GM19099 (cell line): ENCODE measurements around the gene UBL3.

ENCODE experiments used
- POLR2A ChIP-seq: IDR thresholded peaks from 3 replicates; pipeline ENCODE4 v1.6.1; 2011; ENCODE audit warnings: low read depth; ENCODE audit not compliant: insufficient read length; ENCODE audit errors: extremely low read depth

Gene UBL3

DNA sequence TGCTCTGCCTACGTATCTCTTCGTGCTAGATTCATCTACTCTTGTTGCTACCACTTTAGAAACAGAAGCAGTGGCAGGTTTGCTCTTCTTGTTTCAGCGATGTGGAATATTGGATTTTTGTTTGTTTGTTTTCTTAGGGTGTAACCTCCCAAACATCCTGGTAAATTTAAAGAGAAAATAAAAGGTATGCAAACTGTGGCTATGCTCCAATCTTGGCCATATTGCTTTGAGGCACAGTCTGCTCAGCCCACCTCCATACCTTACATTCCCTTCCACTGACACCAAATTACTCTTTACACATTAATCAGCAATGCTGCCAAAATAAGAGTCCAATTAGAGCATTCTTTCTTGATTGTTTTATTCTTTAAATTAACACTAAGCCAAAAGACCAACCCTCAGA lies 25.2 kb upstream of the UBL3 start:
- TF ChIP-seq POLR2A, result no peak

GRCh38 chr13:29868581-29868980 lies 18.2 kb upstream of the UBL3 start:
- no peak for TF ChIP-seq POLR2A

DNA sequence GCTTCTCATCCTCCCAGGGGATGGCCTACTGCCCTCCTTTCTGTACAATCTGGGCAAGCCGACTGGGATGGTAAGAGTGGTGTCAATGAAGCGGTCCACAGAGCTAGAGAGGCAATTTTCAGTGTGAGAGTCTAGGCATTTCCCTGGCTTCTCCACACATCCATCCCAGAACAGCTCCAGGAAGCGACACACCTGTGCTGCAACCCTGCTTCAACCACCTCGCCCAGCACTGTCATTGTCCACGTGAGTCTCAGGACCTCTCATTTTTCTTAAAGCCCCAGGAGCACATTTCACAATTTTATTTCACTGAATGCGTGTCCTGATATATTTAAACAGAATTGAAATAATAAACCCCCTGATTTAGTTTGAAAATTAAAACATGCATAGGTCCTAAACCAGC lies 15.5 kb upstream of the UBL3 start:
- no peak for TF ChIP-seq POLR2A

- no peak for TF ChIP-seq POLR2A
Measured at GRCh38 chr13:29861694-29862110, 11.3 kb upstream of the UBL3 start.

DNA sequence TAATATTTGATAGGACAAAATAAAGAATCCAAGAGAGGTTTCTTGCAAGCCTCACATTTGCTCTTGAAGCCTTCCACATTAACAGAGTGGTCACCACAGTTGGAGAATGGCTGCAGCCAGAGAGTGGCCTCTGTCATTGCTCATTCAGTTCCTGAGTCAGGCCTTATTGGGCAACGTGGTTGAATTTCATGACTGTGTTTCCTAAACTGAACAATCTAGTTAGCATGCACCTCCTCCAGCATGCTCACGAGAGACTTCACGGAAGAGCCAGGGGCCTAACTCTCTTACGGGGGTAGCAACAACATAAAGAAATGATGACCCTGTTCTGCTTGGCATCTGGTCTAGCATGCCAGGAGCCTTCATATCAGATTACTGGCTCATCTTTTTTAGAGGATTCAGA lies 9.6 kb upstream of the UBL3 start:
- TF ChIP-seq POLR2A, result no peak

GRCh38 chr13:29858667-29859066 lies 8.2 kb upstream of the UBL3 start:
- no peak for TF ChIP-seq POLR2A

- no peak for TF ChIP-seq POLR2A
Measured at GRCh38 chr13:29858231-29858630, 7.8 kb upstream of the UBL3 start.

DNA sequence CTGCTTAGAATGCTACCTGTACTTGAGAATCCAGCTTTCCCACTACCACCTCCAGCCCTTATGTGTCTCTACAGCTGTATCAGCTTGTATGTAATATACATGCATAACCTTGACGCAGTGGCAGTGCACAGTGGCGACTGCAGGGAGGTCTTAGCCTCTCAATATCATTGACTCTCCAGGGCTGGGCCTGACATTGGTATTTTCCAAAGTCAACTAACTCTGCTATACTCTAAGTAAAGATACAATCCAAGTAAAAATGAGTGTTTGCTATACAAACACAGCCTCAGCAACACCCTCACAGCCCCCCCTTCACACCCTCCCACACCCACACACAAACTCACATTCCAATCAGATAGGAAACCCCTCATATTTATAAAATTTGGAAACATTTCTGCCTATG lies 6.7 kb upstream of the UBL3 start:
- no peak for TF ChIP-seq POLR2A

DNA sequence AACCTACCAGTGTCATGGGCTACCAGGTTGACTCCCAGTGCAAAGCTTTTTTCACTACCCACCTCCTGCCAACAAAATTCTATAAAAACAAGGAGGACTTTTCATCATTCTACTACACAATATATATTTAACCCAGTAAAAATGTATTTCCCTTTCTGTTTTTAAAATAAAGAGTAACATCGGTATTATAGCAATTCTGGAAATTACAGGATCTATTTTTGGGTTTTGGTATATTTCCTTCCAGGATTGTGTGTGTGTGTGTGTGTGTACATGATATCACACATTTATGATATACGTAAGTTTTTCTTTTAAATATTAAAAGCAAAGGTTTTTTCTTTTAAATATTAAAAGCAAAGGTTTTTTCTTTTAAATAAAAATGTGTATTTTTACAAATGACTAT lies 6.0 kb upstream of the UBL3 start:
- TF ChIP-seq POLR2A, result no peak

DNA sequence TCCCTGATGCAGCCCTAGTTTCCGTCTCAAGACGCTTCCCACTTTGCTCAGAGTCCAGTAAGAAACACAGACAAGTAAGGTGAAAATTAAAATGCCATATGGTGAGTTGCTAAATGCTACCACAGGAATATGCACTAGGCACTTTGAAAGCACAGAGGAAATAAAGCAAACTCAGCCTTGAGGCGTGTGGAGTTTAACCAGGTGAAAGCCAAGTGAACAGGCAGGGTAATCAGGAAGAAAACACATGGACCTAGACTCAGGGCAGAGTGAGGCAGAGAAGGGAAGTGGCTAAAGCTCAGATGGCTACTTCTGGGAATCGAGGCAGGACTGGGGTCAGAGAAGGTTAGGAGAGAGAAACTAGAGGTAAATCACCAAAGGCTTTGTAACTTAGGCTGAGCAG lies 5.4 kb upstream of the UBL3 start:
- no peak for TF ChIP-seq POLR2A

- no peak for TF ChIP-seq POLR2A
Measured at GRCh38 chr13:29855009-29855408, 4.6 kb upstream of the UBL3 start.

DNA sequence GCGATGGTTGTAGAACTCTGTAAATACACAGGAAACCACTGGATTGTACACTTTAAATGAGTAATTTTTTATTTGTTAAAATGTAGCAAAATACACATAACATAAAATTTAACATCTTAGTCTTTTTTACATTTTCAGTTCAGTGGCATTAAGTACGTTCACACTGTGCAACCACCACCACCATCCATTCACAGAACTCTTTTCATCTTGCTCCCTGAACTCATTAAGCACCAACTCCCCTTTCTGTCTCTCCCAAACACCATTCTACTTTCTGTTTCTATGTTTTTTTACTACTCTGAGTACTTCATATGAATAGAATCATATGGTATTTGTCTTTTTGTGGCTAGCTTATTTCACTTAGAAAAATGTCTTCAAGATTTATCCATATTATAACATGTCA lies 2.7 kb upstream of the UBL3 start:
- TF ChIP-seq POLR2A, result no peak

DNA sequence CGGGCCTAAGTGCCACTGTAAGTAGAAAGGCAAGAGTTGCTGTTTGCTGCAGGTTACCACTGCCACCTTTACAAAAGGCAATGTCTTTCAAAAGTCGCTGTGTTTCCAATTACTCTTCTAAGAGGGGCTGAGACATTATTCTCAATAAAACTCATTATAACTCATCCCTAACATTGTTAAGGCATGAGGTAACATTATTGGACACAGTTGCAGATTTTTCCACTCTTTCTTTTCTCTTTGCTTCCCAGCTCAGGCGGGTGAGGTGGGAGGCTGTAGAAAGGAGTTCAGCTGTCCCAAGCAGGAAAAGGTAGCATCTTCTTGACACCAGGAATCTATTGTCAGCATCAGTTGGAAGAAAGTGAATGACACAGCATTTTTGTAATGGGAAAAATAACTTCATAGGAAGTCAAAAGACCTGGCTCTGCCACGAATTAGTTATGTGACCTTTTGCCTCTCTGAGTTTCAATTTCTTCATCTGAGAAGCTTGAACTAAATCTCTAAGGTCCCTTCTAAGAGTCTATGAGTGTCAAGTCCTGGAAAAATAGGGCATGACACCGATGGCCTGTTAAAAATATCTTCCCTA lies 2.1 kb upstream of the UBL3 start:
- no peak for TF ChIP-seq POLR2A

DNA sequence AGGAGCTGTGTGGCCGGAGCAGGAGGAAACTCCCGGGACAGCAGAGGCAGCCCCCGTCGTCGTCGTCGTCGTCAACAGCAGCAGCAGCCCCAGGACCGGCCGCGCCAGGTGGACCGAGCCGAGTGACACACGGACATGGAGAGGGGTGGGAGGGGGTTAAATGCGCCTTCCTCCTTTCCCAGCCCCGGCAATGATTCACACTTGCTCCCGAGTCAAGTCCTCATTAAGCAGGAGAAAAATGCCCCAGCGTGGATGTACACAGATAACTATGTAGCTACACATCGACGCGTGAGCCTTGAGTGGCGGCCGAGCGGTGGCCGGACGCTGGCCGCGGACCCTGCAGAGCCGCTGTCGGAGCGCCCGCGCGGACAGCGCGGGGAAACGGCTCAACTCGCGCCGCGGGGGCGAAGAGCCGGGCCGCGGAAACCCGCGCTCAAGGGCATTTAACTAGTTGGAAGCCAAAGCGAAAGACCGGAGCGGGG lies 645 bp downstream of the UBL3 start:
- TF ChIP-seq POLR2A, result no peak

DNA sequence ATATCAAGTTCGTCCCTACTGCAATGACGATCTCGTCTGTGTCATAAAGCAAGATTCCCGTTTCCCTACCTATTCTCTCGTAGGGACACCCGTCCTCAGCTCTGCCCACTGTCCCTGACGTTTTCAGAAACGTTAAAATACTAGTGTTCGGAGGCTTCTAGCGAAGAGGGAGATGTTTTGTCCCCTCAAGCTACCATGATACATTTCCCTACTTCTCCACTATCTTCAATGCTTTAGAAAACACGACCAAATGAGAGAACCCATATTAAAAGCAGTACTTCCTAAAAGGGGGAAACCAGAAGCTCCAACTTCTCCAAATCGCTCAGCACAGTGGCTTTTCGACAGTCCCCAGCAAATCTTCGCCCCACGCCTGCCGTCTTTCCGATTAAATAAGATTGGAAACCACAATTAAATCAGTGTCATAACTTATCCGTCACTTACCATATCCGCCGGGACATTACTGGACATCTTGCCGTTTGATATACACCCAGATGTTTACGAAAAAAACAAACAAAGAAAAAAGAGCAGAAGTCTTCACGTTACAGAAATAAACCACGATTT lies 1.3 kb downstream of the UBL3 start:
- TF ChIP-seq POLR2A, result no peak

GRCh38 chr13:29847501-29847983 lies 2.9 kb downstream of the UBL3 start:
- no peak for TF ChIP-seq POLR2A
